IMR-90 (cell line): ENCODE data around the gene USPL1. TPM values are rescaled to one million over a fixed set of nuclear protein-coding genes. Genes with fewer than 3 reads are reported as not detected.

ENCODE experiments used
- ATAC-seq: fragments of 200-7000 bp; cut with Tn5 transposase; 2 replicates; pipeline ENCODE4 v1.9.1; 2020; ENCODE audit warnings: low read depth, mild to moderate bottlenecking, moderate library complexity
- BruUV-seq: library from RNA; stranded (reverse); fragments of 400-500 nt; replicated peaks from 2 replicates; lab custom pipeline; 2021; lab: Mats Ljungman, UMichigan
- CTCF ChIA-PET: fragments of 300-600 bp; formaldehyde crosslinking; extraction: SDS; loops from one replicate; lab custom pipeline; 2021; ENCODE audit warnings: antibody characterized with exemption; lab: Yijun Ruan, JAX
- POLR2A ChIA-PET: fragments of 300-600 bp; sonication (Branson Sonifier 250); formaldehyde crosslinking; loops from one replicate; lab custom pipeline; 2022; ENCODE audit warnings: antibody characterized with exemption; ENCODE audit not compliant: unreplicated experiment; lab: Charles Lee
- DNase-seq: peaks from one replicate; pipeline ENCODE4 v3.0.0; 2013
- H2AFZ ChIP-seq: replicated peaks from 2 replicates; pipeline ENCODE3; 2013; ENCODE audit warnings: low read length, mild to moderate bottlenecking; ENCODE audit not compliant: poor library complexity
- H2AK5ac ChIP-seq: 2 replicates; pipeline ENCODE4 v1.6.1; 2013; ENCODE audit warnings: low read depth, low read length, inconsistent platforms
- H2AK9ac ChIP-seq: replicated peaks from 2 replicates; pipeline ENCODE3; 2013; ENCODE audit warnings: mild to moderate bottlenecking, low read depth, low read length, moderate library complexity; ENCODE audit not compliant: poor library complexity
- H2BK120ac ChIP-seq: 2 replicates; pipeline ENCODE4 v1.6.1; 2013; ENCODE audit warnings: low read depth, low read length, inconsistent platforms
- H2BK15ac ChIP-seq: 3 replicates; pipeline ENCODE4 v1.6.1; 2013; ENCODE audit warnings: low read depth, low read length, inconsistent platforms
- H2BK20ac ChIP-seq: 2 replicates; pipeline ENCODE4 v1.6.1; 2013; ENCODE audit warnings: low read depth, mild to moderate bottlenecking, inconsistent platforms, low read length, moderate library complexity
- H2BK5ac ChIP-seq: 2 replicates; pipeline ENCODE4 v1.6.1; 2013; ENCODE audit warnings: mild to moderate bottlenecking, low read depth, low read length, inconsistent platforms; ENCODE audit not compliant: poor library complexity, severe bottlenecking
- H3K14ac ChIP-seq: replicated peaks from 2 replicates; pipeline ENCODE4 v1.6.1; 2013; ENCODE audit warnings: low read depth, low read length, inconsistent platforms
- H3K18ac ChIP-seq: 2 replicates; pipeline ENCODE4 v1.6.1; 2013; ENCODE audit warnings: low read depth, low read length, control low read depth
- H3K23ac ChIP-seq: 2 replicates; pipeline ENCODE4 v1.6.1; 2013; ENCODE audit warnings: low read depth, low read length, inconsistent platforms
- H3K27ac ChIP-seq: 2 replicates; pipeline ENCODE4 v1.5.1; 2013; ENCODE audit warnings: mild to moderate bottlenecking, control low read depth, low read length; ENCODE audit not compliant: insufficient read depth
- H3K27me3 ChIP-seq: 2 replicates; pipeline ENCODE4 v1.6.1; 2013; ENCODE audit warnings: low read length; ENCODE audit not compliant: control insufficient read depth, insufficient read depth
- H3K36me3 ChIP-seq: 2 replicates; pipeline ENCODE4 v1.6.1; 2013; ENCODE audit warnings: low read length, mixed read lengths; ENCODE audit not compliant: control insufficient read depth, insufficient read depth
- H3K4ac ChIP-seq: 2 replicates; pipeline ENCODE4 v1.6.1; 2013; ENCODE audit warnings: low read depth, low read length, inconsistent platforms
- H3K4me1 ChIP-seq: 2 replicates; pipeline ENCODE4 v1.6.1; 2013; ENCODE audit warnings: low read length, mixed read lengths; ENCODE audit not compliant: control insufficient read depth, insufficient read depth
- H3K4me2 ChIP-seq: 2 replicates; pipeline ENCODE4 v1.6.1; 2013; ENCODE audit warnings: low read depth, mild to moderate bottlenecking, control low read depth, low read length, moderate library complexity
- H3K4me3 ChIP-seq: 2 replicates; pipeline ENCODE4 v1.5.1; 2013; ENCODE audit warnings: low read depth, mild to moderate bottlenecking, control low read depth, low read length, moderate library complexity; ENCODE audit not compliant: insufficient read depth
- H3K56ac ChIP-seq: 2 replicates; pipeline ENCODE4 v1.6.1; 2013; ENCODE audit warnings: low read length, inconsistent platforms; ENCODE audit not compliant: insufficient read depth; ENCODE audit errors: extremely low read depth
- H3K79me1 ChIP-seq, 2 experiments: 2 replicates each; pipeline ENCODE4 v1.6.1; 2013; ENCODE audit warnings: low read length in 2 of 2, inconsistent platforms in 1 of 2, low read depth in 1 of 2
- H3K9ac ChIP-seq: 2 replicates; pipeline ENCODE4 v1.6.1; 2013; ENCODE audit warnings: low read depth, low read length, control low read depth
- H3K9me1 ChIP-seq: 2 replicates; pipeline ENCODE4 v1.6.1; 2013; ENCODE audit warnings: low read length, inconsistent platforms; ENCODE audit not compliant: insufficient read depth
- H3K9me3 ChIP-seq: 2 replicates; pipeline ENCODE4 v1.6.1; 2013; ENCODE audit warnings: low read length; ENCODE audit not compliant: control insufficient read depth, insufficient read depth
- H4K20me1 ChIP-seq: 2 replicates; pipeline ENCODE4 v1.6.1; 2013; ENCODE audit warnings: low read length, inconsistent platforms; ENCODE audit not compliant: insufficient read depth
- H4K5ac ChIP-seq: 2 replicates; pipeline ENCODE4 v1.6.1; 2013; ENCODE audit warnings: mild to moderate bottlenecking, low read depth, low read length, control low read depth
- H4K8ac ChIP-seq, 2 experiments: 2 replicates each; pipeline ENCODE4 v1.6.1; 2013; ENCODE audit warnings: low read depth in 2 of 2, low read length in 2 of 2, control low read depth in 1 of 2, inconsistent platforms in 1 of 2
- H4K91ac ChIP-seq: 2 replicates; pipeline ENCODE4 v1.6.1; 2013; ENCODE audit warnings: low read depth, low read length, inconsistent platforms; ENCODE audit not compliant: insufficient read depth
- CEBPB ChIP-seq: IDR thresholded peaks from 2 replicates; pipeline ENCODE4 v1.6.1; 2012; ENCODE audit warnings: low read depth, low read length, improper control_type of control experiment
- CHD1 ChIP-seq: IDR thresholded peaks from 2 replicates; pipeline ENCODE4 v1.6.1; 2012; ENCODE audit warnings: low read depth, low read length, improper control_type of control experiment
- CTCF ChIP-seq: conservative IDR thresholded peaks from 2 replicates; pipeline ENCODE4 v1.5.1; 2012; ENCODE audit warnings: mild to moderate bottlenecking, low read depth, low read length, improper control_type of control experiment
- FOS ChIP-seq: fragments of 150-350 bp; IDR thresholded peaks from 2 replicates; pipeline ENCODE4 v1.6.1; 2016; ENCODE audit warnings: low read depth, low read length
- MAFK ChIP-seq: IDR thresholded peaks from 2 replicates; pipeline ENCODE4 v1.6.1; 2012; ENCODE audit warnings: low read depth, low read length, improper control_type of control experiment
- MAZ ChIP-seq: IDR thresholded peaks from 2 replicates; pipeline ENCODE4 v1.6.1; 2012; ENCODE audit warnings: low read depth, mild to moderate bottlenecking, low read length, improper control_type of control experiment, moderate library complexity, borderline replicate concordance
- MXI1 ChIP-seq: IDR thresholded peaks from 2 replicates; pipeline ENCODE4 v1.6.1; 2012; ENCODE audit warnings: low read depth, mild to moderate bottlenecking, low read length, moderate library complexity, borderline replicate concordance
- NFE2L2 ChIP-seq: fragments of 150-350 bp; IDR thresholded peaks from 2 replicates; pipeline ENCODE4 v1.6.1; 2016; ENCODE audit warnings: low read depth, mild to moderate bottlenecking, low read length
- POLR2A ChIP-seq: IDR thresholded peaks from 2 replicates; pipeline ENCODE4 v1.6.1; 2012; ENCODE audit warnings: mild to moderate bottlenecking, low read depth, low read length
- RAD21 ChIP-seq: IDR thresholded peaks from 2 replicates; pipeline ENCODE4 v1.6.1; 2012; ENCODE audit warnings: low read length, improper control_type of control experiment
- RCOR1 ChIP-seq: IDR thresholded peaks from 2 replicates; pipeline ENCODE4 v1.6.1; 2012; ENCODE audit warnings: mild to moderate bottlenecking, low read length, improper control_type of control experiment; ENCODE audit not compliant: insufficient replicate concordance
- RFX5 ChIP-seq: IDR thresholded peaks from 2 replicates; pipeline ENCODE4 v1.8.0; 2012; ENCODE audit warnings: low read depth, mild to moderate bottlenecking, low read length, moderate library complexity
- SMC3 ChIP-seq: fragments of 150-350 bp; IDR thresholded peaks from 2 replicates; pipeline ENCODE4 v1.6.1; 2016; ENCODE audit warnings: low read depth, mild to moderate bottlenecking, antibody characterized with exemption, low read length, moderate library complexity
- USF2 ChIP-seq: fragments of 150-350 bp; IDR thresholded peaks from 2 replicates; pipeline ENCODE4 v1.6.1; 2017; ENCODE audit warnings: mild to moderate bottlenecking, antibody characterized with exemption, low read length, low read depth
- WGBS, 2 experiments: methylation state at CpG; one replicate each; pipeline versions ENCODE4 v1.1.5 to v1.1.7; 2013; ENCODE audit warnings: missing lambda C conversion rate in 2 of 2; ENCODE audit not compliant: insufficient read length in 1 of 2; ENCODE audit errors: extremely low coverage in 2 of 2; 5-methylcytosine and 5-hydroxymethylcytosine counted together
- dilution Hi-C: fragments of 300-500 bp; cut with HindIII; formaldehyde crosslinking; loops from one replicate; pipeline ENCODE4 v1.14.3; 2018; ENCODE audit warnings: low sequenced_read_pairs; ENCODE audit not compliant: unreplicated experiment
- in situ Hi-C: fragments of 300-500 bp; cut with MboI; formaldehyde crosslinking; loops from 3 replicates; pipeline ENCODE4 v1.14.3; 2019; ENCODE audit warnings: low sequenced_read_pairs, inconsistent platforms, mixed read lengths
- intact Hi-C: fragments of 100-400 bp; cut with micrococcal nuclease; formaldehyde crosslinking; loops from 2 replicates; pipeline ENCODE4 v1.10.0; 2022
- polyA plus RNA-seq, 3 experiments: library from polyadenylated mRNA; depleted of rRNA; stranded (reverse); fragments of >200 nt; gene quantifications; 2 replicates each; pipeline ENCODE4 v1.2.3, GENCODE V29; 2012; ENCODE audit warnings: low replicate concordance in 1 of 3
- total RNA-seq: library from RNA; depleted of rRNA; stranded (reverse); fragments of >200 nt; gene quantifications from 2 replicates; pipeline ENCODE4 v1.2.3, GENCODE V29; 2012
- TF ChIP-seq, protein P1 (sequence below): fragments of 150-350 bp; IDR thresholded peaks from 2 replicates; pipeline ENCODE4 v1.6.1; 2016; ENCODE audit warnings: low read depth, mild to moderate bottlenecking, low read length, moderate library complexity, borderline replicate concordance

The USPL1 gene
- total and polyA plus RNA-seq, 2 of the 4 experiments (the other 2 are of a cell fraction): 12.1 to 15.4 TPM

DNA sequence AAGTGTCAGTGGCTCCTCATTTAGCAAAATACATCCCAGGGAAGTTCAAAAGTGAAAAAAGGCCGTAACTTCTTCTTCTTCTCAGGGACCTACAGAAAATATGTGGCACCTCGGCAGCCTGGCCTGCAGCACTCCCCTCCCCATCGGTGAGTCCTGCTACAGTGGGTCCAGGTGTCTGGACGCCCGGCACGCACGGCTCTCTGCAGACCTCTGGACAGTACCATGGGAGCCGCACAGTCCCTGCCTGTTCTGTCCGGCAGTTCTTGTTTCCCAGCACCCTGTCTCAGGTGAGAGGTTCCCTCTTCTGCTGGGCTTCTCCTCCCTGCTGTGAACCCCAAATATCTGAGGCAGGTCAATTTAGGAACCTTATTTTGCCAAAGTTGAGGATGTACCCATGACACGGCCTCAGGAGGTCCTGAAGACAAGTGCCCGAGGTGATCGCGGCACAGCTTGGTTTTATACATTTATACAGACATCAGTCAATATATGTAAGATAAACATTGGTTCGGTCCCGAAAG is 80.8 kb downstream of the USPL1 start:
- Histone ChIP-seq H4K20me1 (no peaks in the 10 kb centered on the region), H2AK9ac (peak overlapping the region; percentile 52), H2AFZ (peak overlapping the region; percentile 26), H3K4me3 (no peak overlapping the region), H3K4me1 (peaks cover 25% of the 10 kb centered on the region), H3K14ac (peak overlapping the region; percentile 23; the same call in 1 of the 2 replicates), H3K4ac (peak overlapping the region; percentile 36), H4K5ac (peak overlapping the region; percentile 92), H4K91ac (no peak overlapping the region), H3K18ac (peak overlapping the region; percentile 89), H3K36me3 (no peaks in the 10 kb centered on the region), H3K4me2 (no peak overlapping the region; the same call in 1 of the 2 replicates), H3K23ac (0 out of 2 replicates have a peak overlapping the region, but pooled peaks have one; percentile 46), H3K56ac (no peak overlapping the region), H2AK5ac (no peak overlapping the region), H2BK15ac (peak overlapping the region; percentile 22; the same call in 1 of the 3 replicates), H2BK120ac (peak overlapping the region; percentile 55; the same call in 1 of the 2 replicates), H2BK5ac (no peak overlapping the region), H3K9me3 (no peaks in the 10 kb centered on the region), H3K27ac (peak overlapping the region; percentile 69; the same call in 1 of the 2 replicates), H2BK20ac (peak overlapping the region; percentile 7; the same call in 1 of the 2 replicates), H3K79me1 (no peaks in the 10 kb centered on the region), H4K8ac (peak overlapping the region in 1 of 2 experiments; percentile 70; a peak in 1 of 4 replicates), H3K27me3 (no peaks in the 10 kb centered on the region), H3K9ac (no peak overlapping the region), H3K9me1 (peaks cover 5% of the 10 kb centered on the region; the same call in 1 of the 2 replicates)
- dilution Hi-C loops: no loop called here
- BruUV-seq: no TSS peak
- CTCF ChIA-PET: no interaction called here
- 100% methylated on average over 2 of the region's 15 CpGs; no CpG with 5 or more reads in 1 of the 2 experiments for WGBS, 2 experiments
- DNase-seq: no peak
- POLR2A ChIA-PET: no interaction called here
- ATAC-seq: no peak
- intact Hi-C loops: loop anchor here (10.0 kb wide), 1 partner anchor 564 kb away; no protein-coding TSS in a partner anchor
- in situ Hi-C loops: no loop called here
- no peak for TF ChIP-seq MAZ
- TF ChIP-seq NFE2L2: no peak
- TF ChIP-seq POLR2A: no peak
- TF ChIP-seq USF2: no peak
- no peak for TF ChIP-seq SMC3
- no peak for TF ChIP-seq CEBPB
- TF ChIP-seq RFX5: no peak
- TF ChIP-seq MAFK: no peak
- no peak for TF ChIP-seq MXI1
- no peak for TF ChIP-seq RAD21
- TF ChIP-seq, protein P1, sequence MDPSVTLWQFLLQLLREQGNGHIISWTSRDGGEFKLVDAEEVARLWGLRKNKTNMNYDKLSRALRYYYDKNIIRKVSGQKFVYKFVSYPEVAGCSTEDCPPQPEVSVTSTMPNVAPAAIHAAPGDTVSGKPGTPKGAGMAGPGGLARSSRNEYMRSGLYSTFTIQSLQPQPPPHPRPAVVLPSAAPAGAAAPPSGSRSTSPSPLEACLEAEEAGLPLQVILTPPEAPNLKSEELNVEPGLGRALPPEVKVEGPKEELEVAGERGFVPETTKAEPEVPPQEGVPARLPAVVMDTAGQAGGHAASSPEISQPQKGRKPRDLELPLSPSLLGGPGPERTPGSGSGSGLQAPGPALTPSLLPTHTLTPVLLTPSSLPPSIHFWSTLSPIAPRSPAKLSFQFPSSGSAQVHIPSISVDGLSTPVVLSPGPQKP: no peak
- TF ChIP-seq FOS: no peak
- TF ChIP-seq CHD1: no peak
- no peak for TF ChIP-seq CTCF
- no peak for TF ChIP-seq RCOR1
